Stimulated activated CD8-positive, alpha-beta memory T cell treated with anti-CD3 and anti-CD28 coated beads, Interleukin-15, amount 100 ng/mL, for 48 hours (primary cell): ENCODE data around the gene ABHD12.
"Not testable (repeated sequence)": the region's sequence is repeated elsewhere in the genome, so short reads cannot be mapped to it uniquely, and the experiment has no call there.

Experiments used
- DNase-seq, 2 donors: peaks; one replicate each; pipeline ENCODE4 v3.0.0-alpha.2; 2020; ENCODE audit warnings: low read depth in 2 of 2

Gene ABHD12

DNA sequence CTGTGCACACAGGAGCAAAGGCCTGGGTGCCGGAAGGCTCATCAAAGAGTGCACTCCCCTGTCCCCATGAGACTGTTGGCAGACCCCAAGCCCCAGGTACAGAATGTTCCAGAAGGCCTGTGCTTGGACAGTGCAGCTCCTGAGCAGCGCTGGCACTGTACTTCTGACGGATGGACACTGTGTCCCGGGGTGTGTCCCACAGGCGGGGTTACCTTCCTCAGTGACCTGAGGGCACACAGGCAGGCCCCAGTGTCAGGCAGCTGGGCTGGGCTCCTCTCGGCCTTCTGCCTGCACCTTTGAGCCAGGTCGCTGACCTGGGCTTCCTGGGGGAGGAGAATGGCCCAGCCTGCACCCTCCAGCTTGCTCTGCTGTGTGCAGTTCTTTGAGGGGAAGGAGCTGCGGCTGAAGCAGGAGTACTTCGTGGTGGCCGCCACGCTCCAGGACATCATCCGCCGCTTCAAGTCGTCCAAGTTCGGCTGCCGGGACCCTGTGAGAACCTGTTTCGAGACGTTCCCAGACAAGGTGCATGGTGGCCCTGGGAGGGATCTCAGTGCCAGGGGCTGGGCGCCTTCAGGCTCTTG, 112.6 kb downstream of the ABHD12 start:
- DNase-seq, result no peak

DNA sequence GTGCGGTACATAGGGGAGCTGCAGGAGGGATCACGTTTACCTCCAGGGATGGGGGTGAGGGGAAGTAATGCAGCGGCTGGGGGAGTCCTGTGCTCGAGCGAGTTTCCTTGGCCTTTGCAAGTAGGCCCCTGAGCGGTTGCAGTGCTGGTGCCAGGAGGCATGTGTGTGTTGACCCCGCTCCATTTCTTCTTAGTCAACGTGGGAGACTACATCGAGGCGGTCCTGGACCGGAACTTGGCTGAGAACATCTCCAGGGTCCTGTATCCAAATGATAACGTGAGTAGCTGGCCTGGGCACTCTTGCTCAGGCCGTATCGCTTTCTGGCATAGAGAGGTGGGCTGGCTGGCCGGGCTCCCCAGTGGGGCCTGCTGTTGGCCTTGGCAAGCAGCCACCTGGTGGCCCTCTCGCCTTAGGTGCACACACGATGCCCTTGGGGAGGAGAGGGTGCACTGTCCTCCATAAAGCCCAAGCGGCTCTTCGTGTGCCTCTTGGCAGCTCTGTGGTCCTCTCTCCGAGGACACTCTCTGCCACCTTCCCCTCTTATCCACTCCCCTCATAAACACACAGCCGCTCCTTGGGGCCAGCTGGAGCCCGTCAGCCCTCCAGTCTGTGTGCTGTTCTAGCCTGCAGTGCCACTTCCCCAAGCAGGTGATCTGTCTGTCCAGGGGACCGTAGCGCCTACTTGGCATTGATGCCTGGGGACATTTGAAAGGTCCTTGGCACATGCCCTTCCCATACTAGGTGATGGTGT, 113.4 kb downstream of the ABHD12 start:
- DNase-seq, result no peak

DNA sequence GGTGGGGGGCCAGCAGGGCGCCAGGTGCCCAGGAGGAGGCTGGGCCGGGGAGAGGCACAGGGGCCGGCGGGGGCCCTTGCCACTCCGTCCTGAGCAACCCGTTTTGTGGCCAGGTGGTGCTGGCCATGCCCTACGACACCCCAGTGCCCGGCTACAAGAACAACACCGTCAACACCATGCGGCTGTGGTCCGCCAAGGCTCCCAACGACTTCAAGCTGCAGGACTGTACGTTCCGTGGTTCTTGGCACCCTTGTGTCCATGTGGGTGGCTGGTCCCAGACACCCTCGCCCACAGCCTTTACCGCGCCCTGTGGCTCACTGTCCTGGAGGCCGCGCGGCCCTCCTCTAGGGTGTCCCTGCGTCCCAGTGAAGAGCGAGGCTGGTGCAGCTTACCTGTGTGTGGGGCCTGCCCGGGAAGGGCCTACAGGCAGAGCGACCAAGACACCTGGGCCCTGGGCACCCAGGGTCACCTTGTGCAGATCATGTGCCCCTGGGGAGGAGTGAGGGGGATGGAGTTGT, 114.0 kb downstream of the ABHD12 start:
- no peak for DNase-seq

DNA sequence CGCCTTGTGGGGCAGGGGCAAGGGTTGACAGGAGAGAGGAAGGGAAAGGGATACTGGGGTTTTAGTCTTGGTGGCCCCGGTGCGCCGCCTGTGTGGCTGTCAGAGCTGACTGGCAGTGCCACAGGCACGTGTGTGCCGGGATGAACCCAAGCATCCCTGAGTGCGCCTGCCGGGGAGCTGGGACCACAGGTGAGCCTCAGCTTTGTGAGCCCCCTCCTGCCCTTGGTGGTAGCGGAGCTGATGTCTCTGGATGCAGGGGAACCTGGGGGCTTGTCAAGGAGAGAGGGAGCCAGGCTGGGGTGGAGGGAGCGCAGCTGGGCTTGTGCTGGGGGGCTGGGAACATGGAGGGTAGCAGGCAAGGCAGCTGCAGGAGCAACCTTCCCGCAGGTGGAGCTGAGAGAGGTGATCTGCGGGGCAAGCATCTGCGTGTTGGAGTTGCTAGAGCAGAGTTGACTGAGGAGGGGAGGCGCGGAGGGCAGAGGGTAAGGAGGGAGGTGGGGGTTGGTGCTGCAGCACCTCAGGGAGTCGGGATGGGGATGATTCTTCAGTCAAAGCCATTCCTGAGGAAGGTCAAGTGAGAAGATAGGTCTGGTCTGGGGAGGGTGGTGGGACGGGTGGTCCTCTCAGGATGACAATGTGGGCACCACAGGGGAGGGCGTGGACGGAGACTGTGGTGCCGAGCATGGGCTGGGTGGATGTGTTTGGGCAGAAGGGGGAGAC, 114.7 kb downstream of the ABHD12 start:
- DNase-seq, result no peak

DNA sequence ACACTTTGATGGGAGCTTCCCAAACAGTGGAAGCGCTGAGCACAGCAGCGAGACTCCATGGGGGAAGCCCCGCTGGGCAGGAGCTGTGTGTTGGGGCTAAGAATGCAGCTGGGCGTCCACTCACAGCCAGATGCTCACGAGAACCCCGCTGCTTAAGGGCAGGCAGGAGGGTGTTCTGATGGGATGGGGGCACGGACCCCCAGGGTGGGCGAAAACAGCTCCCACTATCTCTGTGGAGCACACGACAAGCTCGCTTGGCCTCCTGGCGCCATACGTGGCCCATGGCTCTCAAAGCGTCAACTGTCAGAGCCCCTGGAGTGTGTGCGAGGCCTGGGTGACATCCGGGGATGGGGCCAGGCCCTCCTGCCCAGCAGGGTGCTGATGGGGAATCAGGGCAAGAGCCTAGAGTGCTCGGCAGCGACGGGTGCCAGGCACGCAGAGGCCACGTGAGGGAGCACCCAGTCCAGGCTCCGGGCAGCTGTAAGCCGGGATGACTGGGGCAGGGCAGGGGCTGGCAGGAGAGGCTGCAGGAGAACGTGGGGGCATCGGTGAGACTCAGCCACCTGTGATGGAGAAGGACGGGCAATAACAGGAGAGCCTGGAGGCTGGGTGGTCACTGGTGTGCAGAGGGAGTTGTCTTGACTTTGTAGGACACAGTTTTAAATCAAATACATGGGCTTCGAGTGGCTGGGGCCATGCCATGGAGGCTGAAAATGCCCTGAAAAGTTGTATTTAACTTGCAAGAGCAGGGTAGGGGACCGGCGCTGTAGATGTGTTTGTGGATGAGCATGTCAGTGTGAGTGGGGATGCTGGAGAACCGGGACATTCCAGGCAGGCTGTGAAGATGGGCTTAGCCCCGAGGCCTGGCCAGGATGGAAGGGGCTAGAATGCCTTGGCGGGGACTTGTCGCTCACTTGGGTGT, 115.5 kb downstream of the ABHD12 start:
- no peak for DNase-seq

DNA sequence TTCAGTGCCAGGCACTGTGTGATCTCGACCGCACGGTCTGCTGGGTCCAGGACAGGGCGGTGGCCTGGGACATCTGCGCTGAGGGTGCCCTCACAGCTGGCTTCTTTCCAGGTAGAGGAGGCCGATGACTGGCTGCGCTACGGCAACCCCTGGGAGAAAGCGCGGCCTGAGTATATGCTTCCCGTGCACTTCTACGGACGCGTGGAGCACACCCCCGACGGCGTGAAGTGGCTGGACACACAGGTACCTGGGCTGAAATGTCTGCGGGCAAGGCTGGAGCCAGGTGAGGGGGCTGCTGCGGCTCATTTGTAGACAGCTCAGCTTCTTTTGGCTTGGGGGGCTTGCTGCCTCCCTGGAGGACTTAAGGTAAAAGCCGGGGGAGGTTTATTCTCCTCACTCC, 116.2 kb downstream of the ABHD12 start:
- DNase-seq, result no peak

DNA sequence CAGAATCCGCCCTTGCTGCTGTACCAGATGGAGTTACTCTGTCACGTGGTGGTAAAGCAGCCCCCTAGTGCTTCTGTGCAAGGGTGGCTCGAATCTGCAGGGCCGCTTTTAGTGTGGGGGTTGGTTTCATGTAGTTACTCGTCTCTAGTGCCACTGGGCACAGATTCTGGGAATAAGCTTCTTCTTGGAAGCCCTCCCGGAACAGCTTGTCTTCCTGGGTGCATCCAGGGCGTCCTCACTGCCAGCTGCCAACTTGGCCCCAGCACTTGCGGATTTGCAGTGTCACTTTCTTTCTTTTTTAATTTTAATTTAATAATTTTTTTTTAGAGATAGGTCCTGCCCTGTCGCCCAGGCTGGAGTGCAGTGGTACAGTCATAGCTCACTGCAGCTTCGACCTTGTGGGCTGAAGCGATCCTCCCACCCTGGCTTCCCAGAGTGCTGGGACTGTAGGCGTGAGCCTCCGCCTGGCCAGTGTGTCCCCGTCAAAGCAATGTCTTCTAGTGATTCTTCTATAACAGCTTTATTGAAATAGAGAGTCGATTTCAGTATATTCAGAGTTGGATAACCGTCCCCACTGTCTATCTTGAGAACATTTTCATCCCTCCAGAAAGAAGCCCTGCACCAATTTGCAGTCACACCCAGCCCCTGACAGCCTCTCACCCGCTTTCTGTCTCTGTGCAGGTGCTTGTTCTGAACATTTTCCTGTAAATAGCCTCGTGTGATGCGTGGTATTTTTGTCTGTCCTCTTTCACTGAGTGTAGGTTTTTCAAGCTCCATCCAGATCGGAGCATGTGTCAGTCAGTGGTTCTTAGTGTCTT, 116.9 kb downstream of the ABHD12 start:
- DNase-seq, result no peak

DNA sequence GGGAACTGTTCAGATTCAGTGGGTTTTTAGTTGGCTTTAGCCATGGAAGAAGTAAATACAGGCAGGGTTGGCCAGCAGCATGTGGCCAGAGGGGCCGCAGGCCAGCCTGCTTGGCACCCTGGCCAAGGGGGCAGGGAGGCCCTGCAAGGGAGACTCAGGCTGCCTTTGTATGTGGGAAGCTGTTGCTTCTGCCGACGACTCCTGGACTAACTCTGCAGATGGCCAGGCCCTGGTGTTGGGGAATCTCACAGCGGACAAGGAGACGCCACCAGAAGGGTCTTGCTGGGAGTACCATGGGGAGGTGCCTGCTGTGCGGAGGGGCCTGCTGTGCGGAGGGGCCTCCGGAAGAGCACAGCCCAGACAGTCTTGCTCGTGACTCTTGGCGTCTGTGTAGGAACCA, 117.6 kb downstream of the ABHD12 start:
- DNase-seq, result no peak

DNA sequence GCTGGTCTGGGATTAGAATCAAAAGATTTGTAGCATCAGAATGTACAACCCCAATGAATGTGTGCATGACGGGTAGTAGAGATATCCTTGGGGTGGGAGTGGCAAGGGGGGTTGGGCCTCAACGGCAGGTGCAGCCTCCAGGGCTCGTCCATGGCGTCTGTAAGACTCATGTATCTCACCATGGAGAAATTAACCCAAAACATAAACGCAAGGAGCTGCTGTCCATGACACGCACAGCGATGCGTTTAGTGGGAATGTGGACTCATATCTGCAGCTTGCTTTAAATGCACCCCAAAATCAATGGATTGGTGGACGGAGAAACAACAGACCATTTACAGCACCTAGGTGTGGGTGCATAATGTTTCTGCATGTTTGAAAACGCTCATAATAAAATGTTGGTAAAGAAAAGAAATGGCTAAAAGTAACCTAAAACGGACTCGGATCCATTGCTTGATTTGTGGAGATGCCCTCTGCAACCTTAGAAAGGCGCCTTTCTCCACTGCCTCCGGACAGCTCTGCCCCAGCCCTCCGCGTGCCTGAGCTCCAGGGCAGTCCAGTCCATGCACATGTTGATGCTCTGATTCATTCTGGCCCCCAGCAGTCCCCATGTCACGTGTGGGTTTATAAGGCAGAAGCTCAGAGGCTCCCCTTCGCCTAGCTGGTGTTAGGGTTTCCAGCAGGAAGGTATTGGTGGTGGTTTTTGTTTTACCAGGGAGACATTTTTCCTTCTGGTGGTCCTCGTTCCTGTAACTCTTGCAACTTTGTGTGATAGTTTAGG, 118.2 kb downstream of the ABHD12 start:
- no peak for DNase-seq

DNA sequence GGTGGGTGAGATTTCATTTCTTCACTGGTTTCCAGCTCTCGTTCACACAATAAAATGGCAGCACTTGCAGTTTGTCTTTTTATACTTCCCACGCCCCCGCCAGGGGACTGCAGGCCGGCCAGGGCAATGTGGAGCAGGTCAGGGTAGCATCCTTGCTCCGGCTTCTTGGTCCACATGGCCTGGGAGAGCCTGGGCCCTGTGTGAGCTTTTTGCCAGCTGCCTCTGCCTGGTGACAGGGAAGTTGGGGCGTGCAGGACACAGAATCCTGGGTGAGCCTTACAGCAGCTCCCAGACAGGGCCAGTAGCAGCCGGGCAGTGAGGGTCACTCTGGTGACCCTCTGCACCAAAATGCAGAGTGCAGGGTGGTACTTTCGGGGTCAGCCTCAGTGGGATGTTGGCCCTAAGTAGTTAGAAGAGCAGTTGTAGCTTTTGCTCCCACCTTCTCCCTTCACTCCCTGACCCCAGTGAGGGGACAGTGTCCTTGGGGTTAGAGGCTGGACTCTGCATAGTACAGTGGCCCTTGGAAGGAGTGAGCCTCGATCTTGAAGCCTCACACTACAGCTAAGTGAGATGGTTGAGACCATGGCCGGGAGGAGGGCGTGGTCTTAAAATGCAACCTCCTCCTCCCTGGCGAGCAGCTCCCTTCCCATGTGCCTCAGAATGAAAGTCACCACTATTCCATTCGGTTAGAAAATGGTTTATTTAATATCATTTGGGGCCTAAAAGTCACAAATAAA, 119.0 kb downstream of the ABHD12 start:
- no peak for DNase-seq

DNA sequence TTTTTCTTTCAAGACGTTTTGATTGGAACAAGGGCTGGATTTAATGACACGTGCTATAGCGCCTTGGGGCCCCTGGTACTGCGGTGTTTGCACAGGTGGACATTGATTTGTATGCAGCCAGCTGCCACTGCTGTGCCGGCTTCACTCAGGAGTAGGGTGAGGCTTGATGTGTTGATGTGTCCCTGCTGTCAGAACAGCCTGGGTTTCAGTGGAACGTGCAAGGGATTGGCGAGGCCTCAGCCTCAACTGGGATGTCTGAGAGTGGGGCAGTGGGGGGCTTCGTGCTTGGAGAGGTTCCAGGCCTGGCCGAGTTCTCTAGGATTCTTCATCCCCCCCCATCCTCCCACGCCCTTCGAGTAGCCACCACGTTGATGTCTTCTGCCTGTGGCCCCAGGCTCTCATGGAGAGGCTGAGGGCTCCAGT, 119.8 kb downstream of the ABHD12 start:
- DNase-seq, result no peak

DNA sequence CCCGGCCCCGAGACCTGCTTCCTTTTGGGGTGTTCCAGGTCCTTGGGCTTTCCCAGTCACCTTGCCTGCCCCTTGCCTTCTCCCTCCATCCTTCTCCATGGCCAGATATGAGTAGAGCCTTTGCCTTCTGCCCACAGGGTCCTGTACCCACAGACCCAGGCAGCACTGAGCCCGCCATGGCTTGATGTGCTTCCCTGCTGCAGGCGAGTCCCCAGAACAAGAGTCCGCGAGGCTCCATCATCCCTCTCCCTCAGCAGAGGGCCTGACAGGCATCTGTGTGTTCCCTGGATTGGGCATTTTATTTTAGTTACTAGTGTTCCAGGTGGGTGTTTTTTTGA, 120.8 kb downstream of the ABHD12 start:
- no peak for DNase-seq

DNA sequence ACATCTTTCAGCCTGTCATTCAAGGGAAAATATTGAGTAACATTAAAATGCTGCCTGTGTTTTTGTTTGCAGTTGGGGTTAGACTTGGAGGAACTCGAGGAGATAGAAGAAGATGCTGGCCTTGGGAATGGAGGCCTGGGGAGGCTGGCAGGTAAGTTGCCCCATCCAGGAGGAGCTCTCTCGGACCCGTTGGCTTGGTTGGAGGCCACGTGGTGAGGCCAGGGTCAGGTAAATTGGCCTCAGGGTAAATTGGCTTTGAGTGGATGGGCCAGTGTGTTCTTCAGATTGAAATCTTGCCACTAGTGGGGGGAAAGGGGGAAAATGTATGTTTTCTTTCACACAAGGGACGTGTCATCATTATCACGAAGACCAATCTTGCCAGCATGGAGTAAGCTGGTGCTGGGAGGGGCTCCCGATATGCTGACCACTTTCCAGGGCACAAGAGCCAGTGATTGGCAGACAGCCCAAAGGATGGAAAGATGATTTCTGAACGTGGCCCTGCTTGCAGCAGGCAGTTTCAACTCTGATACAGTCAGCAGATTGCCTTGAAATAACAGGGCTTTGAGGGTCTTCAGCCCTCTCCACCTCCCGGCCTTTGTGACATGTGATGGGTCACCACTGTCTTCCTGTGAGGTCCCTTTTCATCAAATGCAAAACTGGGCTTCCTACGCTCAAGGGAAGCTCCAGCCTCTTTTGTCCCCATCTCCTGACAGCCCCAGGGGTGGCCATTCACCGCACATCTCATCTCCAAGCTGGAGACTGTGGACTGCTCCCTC, 121.4 kb downstream of the ABHD12 start:
- no peak for DNase-seq

DNA sequence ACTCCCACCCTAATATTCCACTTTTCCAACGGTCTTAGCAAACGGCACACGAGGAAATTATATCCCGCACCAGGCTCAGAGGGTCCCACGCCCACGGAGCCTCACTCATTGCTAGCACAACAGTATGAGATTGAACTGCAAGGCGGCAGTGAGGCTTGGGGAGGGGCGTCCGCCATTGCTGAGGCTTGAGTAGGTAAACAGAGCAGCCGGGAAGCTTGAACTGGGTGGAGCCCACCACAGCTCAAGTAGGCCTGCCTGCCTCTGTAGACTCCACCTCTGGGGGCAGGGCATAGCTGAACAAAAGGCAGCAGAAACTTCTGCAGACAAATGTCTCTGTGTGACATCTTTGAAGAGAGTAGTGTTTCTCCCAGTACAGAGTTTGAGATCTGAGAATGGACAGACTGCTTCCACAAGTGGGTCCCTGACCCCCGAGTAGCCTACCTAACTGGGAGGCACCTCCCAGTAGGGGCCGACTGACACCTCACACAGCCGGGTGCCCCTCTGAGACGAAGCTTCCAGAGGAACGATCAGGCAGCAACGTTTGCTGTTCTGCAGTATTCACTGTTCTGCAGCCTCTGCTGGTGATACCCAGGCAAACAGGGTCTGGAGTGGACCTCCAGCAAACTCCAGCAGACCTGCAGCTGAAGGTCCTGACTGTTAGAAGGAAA, 129.7 kb downstream of the ABHD12 start:
- DNase-seq, result not testable (repeated sequence)

DNA sequence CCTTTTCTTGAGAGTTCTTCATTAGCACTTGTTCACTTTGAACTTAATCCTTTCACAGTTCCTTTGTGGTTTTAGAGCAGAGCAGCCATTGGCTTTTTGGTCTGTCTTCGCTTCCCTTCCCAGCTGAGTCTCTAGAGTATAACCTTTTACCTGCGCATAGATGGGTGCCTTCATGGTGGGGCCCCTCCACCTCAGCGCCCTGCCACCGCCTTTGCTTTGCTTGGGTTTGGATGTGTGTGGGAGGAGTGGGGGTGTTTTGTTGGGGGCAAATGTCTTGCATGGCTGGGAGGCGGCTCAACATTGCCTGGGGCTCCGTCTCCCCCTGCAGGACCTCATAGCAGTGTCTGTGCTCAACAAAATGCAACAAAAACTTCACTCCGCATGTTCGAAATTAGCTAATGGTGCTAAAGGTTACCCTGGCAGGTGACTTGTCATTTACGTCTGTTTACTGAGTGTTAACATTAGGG, 130.8 kb downstream of the ABHD12 start:
- DNase-seq, result no peak

DNA sequence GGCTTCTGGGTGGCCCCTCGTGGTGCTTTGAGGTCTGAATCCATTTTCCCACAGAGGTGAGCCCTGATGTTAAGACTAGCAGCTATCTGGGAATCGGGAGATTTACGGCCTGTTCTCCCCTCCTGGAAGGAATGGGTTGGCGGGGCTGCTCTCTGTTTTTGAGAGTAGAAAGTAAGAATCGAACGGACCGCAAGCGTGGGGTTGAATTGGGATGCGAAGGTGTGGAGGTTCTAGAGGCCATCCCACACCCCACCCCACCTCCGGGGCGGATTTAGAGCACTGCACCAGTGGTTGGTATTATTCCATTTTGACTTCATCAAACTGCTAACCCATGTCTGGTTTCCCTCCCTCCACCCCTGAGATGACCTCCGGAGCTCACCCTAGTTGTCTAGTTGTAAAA, 131.3 kb downstream of the ABHD12 start:
- DNase-seq, result no peak

DNA sequence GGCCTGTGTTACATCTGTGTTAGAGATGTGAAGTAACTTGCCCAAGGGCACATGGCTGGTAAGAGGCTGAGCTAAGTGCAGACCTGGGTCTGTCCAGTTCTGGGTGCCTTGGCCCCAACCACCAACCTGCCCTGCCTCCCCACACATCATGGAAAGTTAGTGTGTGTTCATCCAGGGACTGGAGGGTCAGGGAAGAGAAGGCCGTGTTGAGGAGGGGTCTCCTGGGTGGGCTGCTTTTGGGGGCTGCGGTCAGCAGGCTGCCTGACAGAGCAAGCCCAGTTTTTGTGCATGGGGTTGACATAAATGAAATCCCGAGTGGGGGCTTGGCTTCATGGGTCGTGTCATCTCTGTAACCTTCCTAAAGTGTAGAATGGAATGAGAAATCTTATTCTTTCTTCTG, 131.8 kb downstream of the ABHD12 start:
- no peak for DNase-seq

DNA sequence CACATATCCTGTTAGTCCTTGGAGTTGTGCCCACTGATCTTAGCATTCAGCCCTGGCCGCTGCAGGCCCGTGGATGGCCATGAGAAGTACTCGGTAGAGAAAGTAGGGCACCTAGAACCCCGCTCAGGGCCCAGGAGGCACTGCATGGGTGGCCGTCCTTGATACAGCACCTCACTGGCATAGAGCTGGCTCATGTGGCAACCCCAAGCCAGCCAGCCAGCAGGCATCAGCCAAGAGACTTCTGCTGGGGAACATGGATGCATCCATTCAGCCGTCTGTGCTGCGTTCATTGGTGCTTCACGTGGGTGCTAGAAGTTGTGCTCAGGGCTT, 132.2 kb downstream of the ABHD12 start:
- DNase-seq, result no peak
